Measurements from ENCODE around the gene DAGLB. TPM values are rescaled to one million over a fixed set of nuclear protein-coding genes. Genes with fewer than 3 reads are reported as not detected.

The DAGLB gene
- total and polyA plus RNA-seq, 2 experiments from 2014 or later: 26.7 to 31.7 TPM

- Histone ChIP-seq H3K79me2 (ENCODE audit: insufficient read depth) (peaks cover 98% of the 10 kb centered on the region), H3K9me2 (ENCODE audit: insufficient read depth) (no peaks in the 10 kb centered on the region), H4K20me1 (ENCODE audit: insufficient read depth) (peaks cover 61% of the 10 kb centered on the region), H3F3A (ENCODE audit: insufficient read depth) (peaks cover 81% of the 10 kb centered on the region), H3K27ac (no peak overlapping the region), H3K4me1 (ENCODE audit: insufficient read depth) (peaks cover 50% of the 10 kb centered on the region), H3K9ac (no peak overlapping the region), H3K36me3 (ENCODE audit: low read depth) (peaks cover 36% of the 10 kb centered on the region), H3K4me2 (ENCODE audit: unreplicated experiment) (no peak overlapping the region), H3K9me3 (ENCODE audit: low read depth) (no peaks in the 10 kb centered on the region), H3K27me3 (replicated peaks; ENCODE audit: insufficient read depth) (no peaks in the 10 kb centered on the region), H2AFZ (no peak overlapping the region), H3K4me3 (no peak overlapping the region)
- in situ Hi-C loops (cut with MboI): no loop called here
- no peak for DNase-seq
- TF ChIP-seq EZH2phosphoT487 (IDR thresholded peaks at IDR 0.05; ENCODE audit: insufficient read depth, low read depth): no peak
- TF ChIP-seq EZH2 (IDR thresholded peaks at IDR 0.05; ENCODE audit: insufficient read depth, poor library complexity, severe bottlenecking): no peak
- WGBS, 2 experiments (ENCODE audit: low coverage in 1 of 2, low lambda C conversion rate in 2 of 2, missing lambda C conversion rate in 2 of 2): 99 to 100% methylated on average over 2 of the region's 2 CpGs
Observed at GRCh38 chr7:6389728-6390127, 58.0 kb downstream of the DAGLB start.

DNA sequence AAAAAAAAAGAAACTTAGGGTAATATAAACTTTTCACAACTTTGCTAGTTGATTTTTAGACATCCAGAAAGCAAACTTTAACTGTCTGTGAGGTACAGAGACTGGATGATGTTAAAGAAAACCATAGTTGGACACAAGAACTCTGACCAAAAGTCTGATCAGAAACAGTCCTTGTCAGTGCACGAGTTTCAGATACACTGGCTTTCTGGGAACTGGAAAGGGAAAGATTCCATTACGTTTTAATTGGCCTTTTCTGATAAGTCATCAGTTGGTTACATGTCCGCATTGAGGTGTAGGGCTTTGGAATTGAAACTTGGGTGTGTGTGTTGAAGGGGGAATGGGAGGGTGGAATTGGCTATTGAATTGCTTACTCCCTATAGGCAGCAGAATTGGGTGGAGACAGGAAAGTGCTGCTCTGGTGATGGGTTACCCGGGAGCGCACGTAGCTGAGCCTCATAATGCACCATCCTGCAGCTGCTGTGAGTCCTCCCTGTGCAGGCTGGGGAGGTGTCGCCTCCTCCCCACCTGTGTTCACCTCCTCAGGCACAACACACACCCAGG lies 59.9 kb downstream of the DAGLB start:
- peaks cover 62% of the 10 kb centered on the region for H4K20me1 ChIP-seq (ENCODE audit: insufficient read depth)
- peaks cover 29% of the 10 kb centered on the region for H3K36me3 ChIP-seq (ENCODE audit: low read depth)
- no peak overlapping the region for H3K9ac ChIP-seq
- 77 to 78% methylated on average over 7 of the region's 7 CpGs for WGBS, 2 experiments (ENCODE audit: low coverage in 1 of 2, low lambda C conversion rate in 2 of 2, missing lambda C conversion rate in 2 of 2)
- no peak overlapping the region for H2AFZ ChIP-seq
- H3K9me3 ChIP-seq (ENCODE audit: low read depth): no peaks in the 10 kb centered on the region
- no peaks in the 10 kb centered on the region for H3K27me3 ChIP-seq (replicated peaks; ENCODE audit: insufficient read depth)
- H3K79me2 ChIP-seq (ENCODE audit: insufficient read depth): peaks cover 98% of the 10 kb centered on the region
- peaks cover 75% of the 10 kb centered on the region for H3F3A ChIP-seq (ENCODE audit: insufficient read depth)
- no peak overlapping the region for H3K4me2 ChIP-seq (ENCODE audit: unreplicated experiment)
- in situ Hi-C loops (cut with MboI): no loop called here
- H3K27ac ChIP-seq: no peak overlapping the region; the same call in 1 of the 2 replicates
- peaks cover 48% of the 10 kb centered on the region for H3K4me1 ChIP-seq (ENCODE audit: insufficient read depth)
- H3K9me2 ChIP-seq (ENCODE audit: insufficient read depth): no peaks in the 10 kb centered on the region
- no peak for DNase-seq
- H3K4me3 ChIP-seq: no peak overlapping the region
- TF ChIP-seq EZH2phosphoT487 (IDR thresholded peaks at IDR 0.05; ENCODE audit: insufficient read depth, low read depth) (no peak), EZH2 (IDR thresholded peaks at IDR 0.05; ENCODE audit: insufficient read depth, poor library complexity, severe bottlenecking) (no peak)

DNA sequence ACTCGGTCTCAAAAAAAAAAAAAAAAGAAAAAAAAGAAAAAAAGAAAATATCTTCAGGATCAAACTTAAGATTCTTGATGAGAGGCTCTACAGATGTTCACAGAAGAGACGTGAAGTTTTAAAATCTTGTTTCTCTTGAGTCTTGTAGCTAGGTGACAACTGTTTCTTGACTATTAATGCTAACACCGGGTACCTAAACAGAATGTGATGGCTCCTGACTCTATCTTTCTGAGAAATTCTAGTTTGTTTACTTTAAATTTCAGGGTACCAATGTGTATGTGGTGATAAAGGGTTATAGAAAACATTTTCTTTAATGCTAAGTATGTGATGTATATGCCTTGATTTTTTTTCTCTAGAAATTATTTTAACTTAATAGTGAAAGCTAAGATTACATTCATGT lies 61.0 kb downstream of the DAGLB start:
- Histone ChIP-seq H3K4me1 (ENCODE audit: insufficient read depth) (peaks cover 54% of the 10 kb centered on the region), H3K36me3 (ENCODE audit: low read depth) (peaks cover 19% of the 10 kb centered on the region), H2AFZ (no peak overlapping the region), H3K27me3 (replicated peaks; ENCODE audit: insufficient read depth) (no peaks in the 10 kb centered on the region), H3K79me2 (ENCODE audit: insufficient read depth) (peaks cover 98% of the 10 kb centered on the region), H4K20me1 (ENCODE audit: insufficient read depth) (peaks cover 53% of the 10 kb centered on the region), H3K9ac (no peak overlapping the region), H3K9me2 (ENCODE audit: insufficient read depth) (no peaks in the 10 kb centered on the region), H3F3A (ENCODE audit: insufficient read depth) (peaks cover 75% of the 10 kb centered on the region), H3K4me3 (no peak overlapping the region), H3K9me3 (ENCODE audit: low read depth) (no peaks in the 10 kb centered on the region), H3K27ac (peak overlapping the region; percentile 70), H3K4me2 (ENCODE audit: unreplicated experiment) (no peak overlapping the region)
- DNase-seq: no peak
- TF ChIP-seq EZH2phosphoT487 (IDR thresholded peaks at IDR 0.05; ENCODE audit: insufficient read depth, low read depth) (no peak), EZH2 (IDR thresholded peaks at IDR 0.05; ENCODE audit: insufficient read depth, poor library complexity, severe bottlenecking) (no peak)
- in situ Hi-C loops (cut with MboI): no loop called here
- 77 to 87% methylated on average over 3 of the region's 3 CpGs for WGBS, 2 experiments (ENCODE audit: low coverage in 1 of 2, low lambda C conversion rate in 2 of 2, missing lambda C conversion rate in 2 of 2)

GRCh38 chr7:6385909-6386560 lies 61.7 kb downstream of the DAGLB start:
- H3K79me2 ChIP-seq (ENCODE audit: insufficient read depth): peaks cover 98% of the 10 kb centered on the region
- no peaks in the 10 kb centered on the region for H3K9me3 ChIP-seq (ENCODE audit: low read depth)
- no peak overlapping the region for H2AFZ ChIP-seq
- H3K4me2 ChIP-seq (ENCODE audit: unreplicated experiment): peak overlapping the region; percentile 47
- peaks cover 12% of the 10 kb centered on the region for H3K36me3 ChIP-seq (ENCODE audit: low read depth)
- H3K27me3 ChIP-seq (replicated peaks; ENCODE audit: insufficient read depth): no peaks in the 10 kb centered on the region
- H3K4me3 ChIP-seq: peak overlapping the region; percentile 2; the same call in 1 of the 2 replicates
- H3K4me1 ChIP-seq (ENCODE audit: insufficient read depth): peaks cover 54% of the 10 kb centered on the region
- 70 to 76% methylated on average over 4 of the region's 4 CpGs for WGBS, 2 experiments (ENCODE audit: low coverage in 1 of 2, low lambda C conversion rate in 2 of 2, missing lambda C conversion rate in 2 of 2)
- peaks cover 50% of the 10 kb centered on the region for H4K20me1 ChIP-seq (ENCODE audit: insufficient read depth)
- no peaks in the 10 kb centered on the region for H3K9me2 ChIP-seq (ENCODE audit: insufficient read depth)
- no peak for DNase-seq
- TF ChIP-seq EZH2 (IDR thresholded peaks at IDR 0.05; ENCODE audit: insufficient read depth, poor library complexity, severe bottlenecking) (no peak), EZH2phosphoT487 (IDR thresholded peaks at IDR 0.05; ENCODE audit: insufficient read depth, low read depth) (no peak)
- peak overlapping the region; percentile 31 for H3K9ac ChIP-seq
- H3K27ac ChIP-seq: peak overlapping the region; percentile 70
- in situ Hi-C loops (cut with MboI): no loop called here
- H3F3A ChIP-seq (ENCODE audit: insufficient read depth): peaks cover 68% of the 10 kb centered on the region

Measured in GM23248 (cell line).